HG03064 (cell line): ENCODE measurements around the gene IL21R.

Experiments used
- ATAC-seq: cut with Tn5 transposase; IDR thresholded peaks from one replicate; pipeline ENCODE4 v1.9.1; 2021; ENCODE audit warnings: low read depth; ENCODE audit not compliant: unreplicated experiment

Gene IL21R

GRCh38 chr16:27480761-27481160 lies 78.8 kb downstream of the IL21R start:
- ATAC-seq, result no peak

GRCh38 chr16:27481282-27481934 lies 79.4 kb downstream of the IL21R start:
- no peak for ATAC-seq

GRCh38 chr16:27482397-27483087 lies 80.6 kb downstream of the IL21R start:
- ATAC-seq, result no peak

GRCh38 chr16:27483088-27483437 lies 81.1 kb downstream of the IL21R start:
- ATAC-seq, result no peak

- no peak for ATAC-seq
These were observed 81.7 kb downstream of the IL21R start for GRCh38 chr16:27483624-27484023.

- ATAC-seq, result no peak
These were observed 83.2 kb downstream of the IL21R start for GRCh38 chr16:27485126-27485525.

- no peak for ATAC-seq
These were observed 83.8 kb downstream of the IL21R start for GRCh38 chr16:27485811-27486210.

- no peak for ATAC-seq
These were observed 84.4 kb downstream of the IL21R start for GRCh38 chr16:27486344-27486743.

GRCh38 chr16:27486760-27487159 lies 84.8 kb downstream of the IL21R start:
- ATAC-seq, result no peak

- no peak for ATAC-seq
These were observed 87.4 kb downstream of the IL21R start for GRCh38 chr16:27489421-27489820.

- no peak for ATAC-seq
These were observed 87.9 kb downstream of the IL21R start for GRCh38 chr16:27489906-27490305.

GRCh38 chr16:27491894-27492587 lies 90.1 kb downstream of the IL21R start:
- no peak for ATAC-seq

- ATAC-seq, result no peak
These were observed 90.6 kb downstream of the IL21R start for GRCh38 chr16:27492588-27492979.

- ATAC-seq, result no peak
These were observed 93.2 kb downstream of the IL21R start for GRCh38 chr16:27495191-27495590.

GRCh38 chr16:27498031-27498825 lies 96.3 kb downstream of the IL21R start:
- no peak for ATAC-seq

- no peak for ATAC-seq
These were observed 97.1 kb downstream of the IL21R start for GRCh38 chr16:27498916-27499658.

GRCh38 chr16:27499659-27500055 lies 97.7 kb downstream of the IL21R start:
- ATAC-seq, result no peak

- no peak for ATAC-seq
These were observed 98.8 kb downstream of the IL21R start for GRCh38 chr16:27500801-27501200.
